HG02938 (cell line): ENCODE data around the gene NODAL.
"Not testable (repeated sequence)": the region's sequence is repeated elsewhere in the genome, so short reads cannot be mapped to it uniquely, and the experiment has no call there.

Experiments
- ATAC-seq: cut with Tn5 transposase; IDR thresholded peaks from one replicate; pipeline ENCODE4 v1.9.1; 2021; ENCODE audit warnings: mild to moderate bottlenecking, moderate library complexity; ENCODE audit not compliant: unreplicated experiment

Gene NODAL

DNA sequence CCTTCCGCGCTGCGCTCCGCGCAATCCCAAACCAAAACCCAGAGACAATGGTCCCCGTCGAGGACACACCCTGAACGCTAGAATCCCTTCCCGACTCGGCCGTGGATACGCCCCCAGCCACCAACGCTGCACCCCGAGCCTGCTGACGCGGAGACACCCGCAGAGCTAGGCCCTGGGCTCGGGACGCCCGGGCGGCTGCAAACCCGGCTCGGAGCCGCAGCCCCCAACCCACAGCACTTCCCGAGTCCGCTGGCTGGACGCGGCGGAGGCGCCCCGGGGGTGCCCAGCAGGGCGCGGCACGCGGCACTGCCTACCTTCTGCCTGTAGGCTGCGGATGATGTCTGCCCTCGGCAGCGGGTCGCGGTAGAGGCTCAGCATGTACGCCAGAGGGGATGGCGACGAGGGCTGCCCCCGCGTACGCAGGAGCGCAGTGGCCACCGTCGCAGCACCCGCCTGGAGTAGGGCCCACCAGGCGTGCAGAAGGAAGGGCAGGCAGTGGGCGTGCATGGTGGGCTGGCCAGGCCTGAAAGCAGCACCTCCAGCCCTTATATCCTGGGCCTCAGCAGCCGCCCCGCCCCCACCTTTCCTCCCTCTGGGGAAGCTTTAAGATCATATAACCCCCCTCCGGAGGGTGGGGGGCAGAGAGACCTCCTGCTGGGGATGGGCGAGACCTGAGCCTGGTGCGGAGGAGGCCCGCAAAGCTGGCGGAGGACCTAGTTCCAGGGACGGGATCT is at the start of gene NODAL:
Gene NODAL (minus strand): TSS at position 521 of the 734 bp plus-strand sequence. CDS start 14 bp downstream, at position 507.
- no peak for ATAC-seq

DNA sequence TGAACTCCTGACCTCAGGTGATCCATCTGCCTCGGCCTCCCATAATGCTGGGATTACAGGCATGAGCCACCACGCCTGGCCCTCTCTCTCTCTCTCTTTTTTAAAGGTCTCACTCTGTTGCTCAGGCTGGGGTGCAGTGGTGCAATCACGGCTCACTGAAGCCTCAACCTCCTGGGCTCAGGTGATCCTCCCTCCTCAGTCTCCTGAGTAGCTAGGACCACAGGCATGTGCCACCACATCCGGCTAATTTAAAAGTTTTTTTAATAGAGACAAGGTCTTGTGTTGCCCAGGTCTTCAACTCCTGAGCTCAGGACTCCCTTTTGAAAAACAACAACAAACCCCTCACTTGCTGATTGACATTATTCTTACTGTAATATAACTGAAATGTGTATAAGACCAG is 48.7 kb upstream of the NODAL start:
- ATAC-seq: no peak

DNA sequence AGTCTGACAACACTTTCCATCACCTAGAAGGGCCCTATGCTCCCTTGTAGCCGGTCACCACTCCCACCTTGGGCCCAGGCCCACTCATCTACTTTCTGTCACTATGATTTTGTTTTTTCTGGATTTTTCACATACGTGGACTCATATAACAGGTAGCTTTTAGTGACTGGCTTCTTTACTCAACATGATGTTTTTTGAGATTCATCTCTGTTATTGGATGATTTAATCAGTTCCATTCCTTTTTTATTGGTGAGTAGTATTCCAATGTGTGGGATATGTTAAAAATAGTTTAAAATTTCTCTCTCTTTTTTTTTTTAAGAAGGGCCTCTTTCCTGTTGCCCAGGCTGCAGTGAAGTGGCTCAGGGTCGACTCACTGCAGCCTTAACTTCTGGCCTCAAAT is 46.3 kb upstream of the NODAL start:
- ATAC-seq: no peak

DNA sequence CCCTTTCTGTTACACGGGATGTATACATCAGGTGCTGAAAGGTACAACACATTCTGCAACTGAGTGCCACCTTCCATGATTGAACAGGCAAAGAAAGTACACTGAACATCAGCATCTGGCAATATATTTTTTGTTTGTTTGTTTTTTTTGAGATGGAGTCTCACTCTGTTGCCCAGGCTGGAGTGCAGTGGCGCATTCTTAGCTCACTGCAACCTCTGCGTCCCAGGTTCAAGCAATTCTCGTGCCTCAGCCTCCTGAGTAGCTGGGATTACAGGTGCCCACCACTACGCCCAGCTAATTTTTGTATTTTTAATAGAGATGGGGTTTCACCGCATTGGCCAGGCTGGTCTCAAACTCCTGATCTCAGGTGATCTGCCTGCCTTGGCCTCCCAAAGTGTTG is 42.4 kb upstream of the NODAL start:
- ATAC-seq: not testable (repeated sequence)

DNA sequence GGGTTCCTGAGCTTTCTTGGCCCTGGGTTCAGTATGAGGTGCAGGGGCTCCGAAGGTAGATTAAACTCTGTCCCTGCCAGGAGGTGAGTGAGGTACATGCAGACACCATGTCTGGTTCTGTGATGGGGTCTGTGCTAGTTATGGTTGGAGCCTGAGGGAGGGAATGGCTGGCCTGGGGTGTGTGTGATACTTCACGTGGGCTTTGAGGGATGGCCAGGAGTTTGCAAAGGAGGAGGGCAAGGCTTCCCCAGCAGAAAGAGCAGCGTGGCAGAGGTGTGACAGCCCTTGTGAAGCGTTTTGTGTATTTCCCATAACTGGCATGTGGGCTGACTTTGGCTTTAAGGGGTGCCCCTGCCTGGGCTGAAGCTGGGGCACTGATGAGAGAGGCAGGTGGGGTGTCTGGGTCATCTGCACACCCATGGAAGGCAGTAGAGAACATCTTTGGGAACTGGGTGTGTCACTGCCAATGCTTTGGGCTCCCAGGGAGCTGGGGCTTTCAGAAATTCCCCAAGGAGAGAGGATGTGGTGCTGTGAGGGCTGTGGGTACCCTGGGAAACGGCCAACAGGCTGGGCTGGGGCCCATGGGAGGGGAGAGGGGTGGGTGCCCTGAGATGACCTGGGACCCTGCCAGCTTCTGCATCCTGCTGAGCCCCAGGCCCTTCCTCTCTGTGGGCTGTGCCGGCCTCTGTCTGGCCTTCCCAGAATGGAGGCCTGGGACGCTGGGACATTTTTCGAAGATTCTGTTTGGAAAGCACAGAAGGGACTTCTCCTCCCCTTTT is 41.7 kb upstream of the NODAL start:
- no peak for ATAC-seq

DNA sequence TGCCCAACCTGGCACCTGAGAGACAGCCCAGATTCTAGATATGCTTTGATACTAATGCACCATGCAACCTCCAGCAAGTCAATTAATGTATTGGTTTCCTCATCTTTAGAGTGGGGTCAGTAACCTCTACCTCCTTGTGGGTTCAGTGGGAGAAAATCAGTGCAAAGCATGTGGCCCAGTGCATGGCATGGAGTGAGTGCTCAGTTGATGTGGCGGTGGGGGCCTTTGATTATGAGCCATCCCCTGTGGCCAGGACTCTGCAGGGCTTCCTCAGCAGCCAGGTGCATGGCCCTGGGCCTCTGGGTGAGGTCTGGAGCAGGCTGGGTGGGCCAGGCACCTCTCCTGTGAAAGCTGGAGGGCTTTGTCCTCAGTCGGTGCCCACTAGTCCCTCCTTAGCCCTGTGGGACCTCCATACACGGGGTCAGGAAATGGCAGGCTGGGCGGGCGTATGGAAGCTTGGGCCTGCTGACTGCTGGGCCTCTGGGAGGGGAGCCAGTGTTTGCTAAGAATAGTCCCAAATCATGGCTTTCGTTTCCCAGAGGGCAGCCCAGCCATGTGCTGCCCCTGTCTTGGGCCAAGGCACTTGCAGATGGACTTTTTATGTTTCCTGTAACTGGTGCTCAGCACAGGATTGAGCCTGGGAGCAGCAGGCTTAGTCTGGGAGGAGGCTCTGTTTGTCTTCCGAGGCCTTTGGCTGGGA is 40.5 kb upstream of the NODAL start:
- ATAC-seq: no peak

DNA sequence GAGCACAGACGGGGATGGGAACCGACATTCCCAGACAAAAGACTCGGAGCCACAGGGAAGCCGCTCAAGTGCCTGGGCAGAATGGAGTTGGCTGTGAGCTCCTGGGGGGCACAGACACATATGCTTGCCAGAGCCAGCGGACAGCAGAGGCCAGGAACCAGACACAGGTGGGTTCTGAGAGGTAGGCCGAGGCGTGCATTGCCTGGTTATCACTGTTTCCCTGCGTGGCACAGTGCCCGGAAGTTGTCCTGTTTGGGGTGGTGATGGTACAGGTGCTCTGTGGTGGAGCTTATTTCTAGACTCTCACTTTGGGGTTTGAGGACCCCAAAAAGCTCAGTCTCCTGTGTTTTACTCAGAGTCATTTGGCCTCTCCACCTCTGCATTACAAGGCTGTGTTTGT is 39.6 kb upstream of the NODAL start:
- no peak for ATAC-seq

DNA sequence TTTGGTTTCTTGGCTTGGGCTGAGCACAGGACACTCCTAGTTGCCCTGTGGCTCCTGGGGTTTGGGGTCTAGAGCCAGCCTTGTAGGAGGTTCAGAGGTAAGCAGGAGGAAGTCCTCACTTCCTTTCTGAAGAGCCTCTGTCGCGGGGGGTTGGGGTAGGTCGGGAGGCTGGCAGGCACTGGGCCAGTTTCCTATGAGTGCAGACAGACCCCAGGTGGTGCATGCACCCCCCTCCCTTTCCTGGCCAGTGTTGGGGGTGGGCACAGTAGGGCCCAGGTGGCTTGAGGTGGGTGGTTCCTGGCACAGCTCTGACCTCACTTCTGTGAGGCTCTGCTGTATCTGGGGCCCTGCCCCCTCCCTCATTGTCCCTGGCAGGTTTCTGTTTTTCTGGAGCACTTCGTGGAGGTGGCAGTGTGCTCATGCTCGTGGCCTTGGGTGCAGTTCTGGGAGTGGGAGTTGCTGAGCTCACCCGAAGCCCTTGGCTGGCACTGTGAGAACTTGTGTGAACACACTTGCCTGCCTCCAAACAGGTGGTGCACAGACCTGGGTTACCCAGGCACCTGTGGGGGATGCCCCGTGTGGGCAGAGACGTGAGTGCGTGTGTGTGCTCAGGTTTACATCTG is 38.9 kb upstream of the NODAL start:
- no peak for ATAC-seq

DNA sequence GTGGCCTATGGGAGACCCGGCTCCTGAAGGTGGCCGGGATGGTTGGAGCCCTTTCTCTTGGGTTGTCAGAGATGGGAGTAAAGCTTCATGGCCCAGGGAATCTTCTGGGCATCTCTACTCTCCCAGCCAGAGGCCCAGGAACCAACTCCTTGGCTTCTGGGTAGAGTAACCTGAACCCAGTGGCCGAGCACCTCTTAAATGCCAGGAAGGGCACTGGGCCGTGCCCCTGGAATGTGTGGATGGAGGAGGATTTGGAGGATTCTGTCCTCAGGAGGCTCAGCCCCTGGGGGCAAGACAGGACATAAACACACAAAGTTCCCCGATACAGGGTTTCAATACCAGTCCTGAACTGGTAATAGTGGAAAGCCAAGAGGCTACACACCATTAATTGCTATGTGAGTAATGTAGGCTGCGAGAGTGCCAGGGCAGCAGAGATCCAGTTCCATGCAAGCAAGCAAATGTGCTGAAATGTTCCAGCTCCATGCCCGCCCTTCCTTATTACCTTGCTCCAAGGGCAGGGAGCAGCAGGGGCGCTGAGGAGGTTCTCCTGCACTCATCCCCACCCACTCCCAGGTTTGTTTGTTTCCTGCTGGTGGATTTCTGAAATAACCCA is 38.3 kb upstream of the NODAL start:
- no peak for ATAC-seq

DNA sequence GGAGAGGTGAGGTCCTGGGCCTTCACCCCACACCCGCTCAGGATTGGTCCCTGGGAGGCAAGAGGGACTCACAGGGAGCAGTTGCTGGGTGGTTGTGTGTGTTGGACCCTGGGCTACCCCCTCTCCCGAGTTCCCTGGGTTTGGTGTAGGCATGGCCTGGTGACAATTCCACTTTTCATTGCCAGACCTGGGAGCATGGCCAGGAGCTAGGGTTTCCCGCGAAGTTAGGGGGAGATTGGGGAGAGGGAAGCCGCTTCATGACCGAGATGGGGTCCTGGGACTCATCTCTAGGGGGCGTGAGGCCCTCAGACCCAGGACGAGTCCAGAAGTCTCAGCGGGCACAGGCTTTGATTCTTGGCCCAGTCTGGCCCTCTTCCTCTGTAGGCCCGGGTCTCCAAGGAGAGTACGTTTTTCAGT is 37.7 kb upstream of the NODAL start:
- ATAC-seq: no peak

DNA sequence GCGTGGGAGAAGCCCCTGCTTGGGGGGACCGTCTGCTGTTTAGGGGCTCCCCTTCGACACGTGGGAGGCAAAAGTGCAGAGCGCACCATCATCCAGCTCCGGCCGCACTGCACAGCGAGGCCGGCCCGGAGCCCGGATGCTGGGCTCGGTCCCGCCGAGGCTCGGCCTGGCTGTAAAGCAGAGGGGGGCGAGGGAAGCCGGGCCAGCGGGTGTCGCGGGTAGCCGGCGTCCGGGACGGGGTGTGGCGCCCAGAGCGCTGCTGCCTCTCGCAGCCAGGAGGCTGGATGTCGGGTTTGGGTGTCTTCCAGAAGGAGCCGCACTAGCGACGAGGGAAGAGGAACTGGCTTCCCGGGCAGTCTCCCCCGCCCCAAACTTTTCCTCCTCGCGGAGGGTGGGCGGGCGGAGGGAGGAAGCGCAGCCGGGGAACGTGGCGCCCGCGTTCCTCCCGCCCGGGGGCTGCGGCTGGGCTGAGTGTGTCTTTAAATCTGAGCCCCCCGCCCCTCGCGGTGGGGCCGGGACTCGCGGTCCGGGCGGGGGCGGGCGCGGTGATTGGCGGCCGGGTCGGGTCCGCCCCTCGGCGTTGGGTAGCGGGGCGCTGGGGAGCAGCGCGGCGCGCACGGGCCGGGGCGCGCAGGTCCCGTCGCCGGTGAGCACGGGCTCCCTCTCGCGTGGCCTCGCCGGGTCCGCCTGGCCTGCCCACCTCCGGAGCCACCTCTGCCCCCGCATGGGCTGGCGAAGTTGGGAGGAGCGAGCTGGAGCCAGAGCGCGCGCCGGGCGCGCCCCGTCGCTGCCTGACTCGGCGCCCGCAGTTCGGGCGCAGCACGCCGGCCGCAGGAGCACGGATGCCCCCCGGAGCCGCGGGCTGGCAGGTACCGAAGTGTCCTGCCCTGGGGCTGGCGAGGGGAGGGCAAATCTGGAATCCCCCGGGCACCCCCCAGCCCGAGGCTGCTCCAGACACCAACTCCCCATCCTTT is 37.0 kb upstream of the NODAL start, which contains the start of gene PALD1:
Gene PALD1 (plus strand): TSS at position 577 of the 974 bp plus-strand sequence. CDS start 47,185 bp downstream, outside the sequence.
- no peak for ATAC-seq

DNA sequence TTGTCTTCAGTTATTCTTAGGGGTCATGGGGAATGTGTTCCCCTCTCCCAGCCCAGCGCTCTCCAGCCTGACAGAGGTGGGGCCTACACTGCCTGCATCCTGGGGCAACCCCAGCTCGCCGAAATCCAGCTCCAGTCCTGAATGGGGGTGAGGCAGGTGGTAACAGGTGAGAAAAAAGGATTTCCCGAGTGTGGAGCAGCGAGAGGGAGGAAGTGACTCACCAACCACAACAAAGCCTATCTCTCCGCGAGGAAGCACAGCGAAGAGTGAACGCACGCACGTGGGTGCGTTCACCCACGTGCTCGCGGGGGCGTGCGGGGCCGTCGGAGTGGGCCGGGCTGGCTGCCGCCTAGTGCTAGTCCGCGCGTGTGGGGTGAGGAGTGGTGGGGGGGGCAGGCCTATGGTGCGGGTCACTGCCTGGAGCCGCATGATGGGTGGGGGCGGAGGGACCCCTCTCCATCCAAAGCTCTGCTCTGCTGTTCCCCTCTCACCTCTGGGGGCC is 36.2 kb upstream of the NODAL start:
- no peak for ATAC-seq

DNA sequence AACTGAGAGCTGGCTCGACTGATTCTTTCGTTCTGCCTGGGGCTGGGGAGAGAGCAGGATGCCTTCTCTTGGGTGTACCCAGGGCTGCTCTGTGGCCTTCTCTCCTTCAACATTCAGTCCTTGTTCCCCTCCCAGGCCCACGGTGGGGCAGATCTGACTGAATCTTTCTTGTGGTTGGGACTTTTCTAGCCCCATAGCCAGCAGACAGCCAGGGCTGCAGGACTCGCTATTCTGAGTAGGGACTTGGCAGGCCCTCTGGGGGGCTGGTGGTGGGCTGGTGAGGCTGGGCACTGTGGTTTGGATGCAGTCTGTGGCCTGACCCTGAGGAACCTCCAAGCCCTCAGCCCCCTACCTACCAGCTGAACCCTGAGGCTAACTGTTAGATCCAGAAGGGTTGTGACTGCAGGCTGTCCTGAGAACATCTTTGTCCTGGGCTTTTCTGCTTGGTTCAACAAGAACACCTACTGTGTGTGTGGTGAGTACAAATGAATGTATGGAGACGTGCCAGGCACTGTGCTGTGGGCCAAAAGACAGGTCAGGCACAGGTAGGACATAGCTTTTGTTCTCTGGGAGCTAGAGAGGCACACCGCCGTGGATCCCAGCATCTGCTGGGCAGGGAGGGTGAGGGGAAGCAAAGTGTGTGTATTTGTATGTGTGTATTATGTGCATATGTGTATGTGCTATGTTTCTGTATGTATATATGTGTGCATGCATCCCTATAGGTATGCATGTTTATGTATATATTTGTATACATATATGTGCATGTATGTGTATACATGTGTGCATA is 35.0 kb upstream of the NODAL start:
- ATAC-seq: no peak

DNA sequence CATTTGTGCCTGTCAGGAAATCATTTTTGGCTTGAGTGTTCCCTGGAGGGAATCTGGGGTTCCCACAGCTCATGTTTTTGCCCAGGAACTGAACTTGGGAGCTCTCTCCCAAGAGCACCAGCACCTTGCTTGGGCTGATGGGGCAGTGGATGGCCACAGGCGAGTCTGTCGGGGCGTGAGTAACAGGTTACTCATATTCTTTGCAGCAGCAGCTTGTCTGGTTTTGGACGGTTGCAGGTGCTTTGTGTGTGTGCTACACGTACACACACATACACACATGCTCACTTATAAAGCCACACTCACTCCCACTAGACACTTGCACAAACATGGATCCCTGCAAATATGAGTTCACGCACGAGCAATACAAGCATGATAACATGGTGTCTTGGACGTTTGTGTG is 34.2 kb upstream of the NODAL start:
- no peak for ATAC-seq

DNA sequence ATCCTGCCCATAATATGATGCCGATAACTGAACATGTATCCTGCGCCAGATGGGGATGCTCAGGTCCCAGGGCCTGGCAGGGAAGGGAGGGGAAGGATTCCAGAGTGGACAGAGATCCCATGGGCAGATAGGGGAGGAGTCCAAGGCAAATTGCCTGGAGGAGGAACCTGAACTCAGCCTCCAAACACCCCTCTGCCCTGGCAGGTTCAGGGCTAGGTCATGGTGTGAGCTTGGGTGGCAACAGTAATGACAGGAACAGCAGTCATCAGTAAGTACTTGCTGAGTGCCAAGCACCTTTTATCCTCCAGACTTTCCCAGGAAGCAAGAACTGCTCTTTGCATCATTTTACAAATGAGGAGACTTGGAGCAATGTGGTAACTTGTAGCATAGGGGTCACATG is 33.3 kb upstream of the NODAL start:
- no peak for ATAC-seq

DNA sequence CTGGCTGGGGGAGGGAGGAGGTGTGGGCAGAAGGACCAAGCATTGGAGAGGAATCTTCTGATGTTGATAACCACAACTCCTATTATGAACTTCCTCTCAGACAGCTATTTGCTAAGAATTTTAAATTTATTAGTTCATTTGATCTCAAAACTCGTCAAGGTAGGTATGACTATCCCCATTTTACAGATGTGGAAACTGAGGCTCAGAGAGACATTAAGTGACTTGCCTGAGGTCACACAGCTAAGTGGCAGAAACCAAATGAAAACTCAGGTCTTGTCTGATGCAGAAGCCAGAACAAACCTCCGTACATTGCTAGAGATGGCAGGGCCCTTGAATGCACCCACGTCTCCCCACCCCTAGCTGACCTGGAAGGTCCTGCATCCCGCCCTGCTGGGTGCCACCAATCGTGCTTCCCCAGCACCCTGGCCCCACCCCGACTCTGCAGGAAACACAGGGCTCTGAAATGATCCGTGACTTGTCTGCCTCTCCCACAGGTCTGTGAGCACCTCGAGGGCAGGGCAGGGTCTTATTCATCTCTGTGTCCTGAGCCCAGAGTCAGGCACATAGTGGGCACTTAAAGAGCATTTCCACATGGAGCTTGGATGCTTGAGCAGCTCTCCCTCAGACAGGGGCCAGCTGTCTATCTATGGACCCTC is 31.4 kb upstream of the NODAL start:
- no peak for ATAC-seq

DNA sequence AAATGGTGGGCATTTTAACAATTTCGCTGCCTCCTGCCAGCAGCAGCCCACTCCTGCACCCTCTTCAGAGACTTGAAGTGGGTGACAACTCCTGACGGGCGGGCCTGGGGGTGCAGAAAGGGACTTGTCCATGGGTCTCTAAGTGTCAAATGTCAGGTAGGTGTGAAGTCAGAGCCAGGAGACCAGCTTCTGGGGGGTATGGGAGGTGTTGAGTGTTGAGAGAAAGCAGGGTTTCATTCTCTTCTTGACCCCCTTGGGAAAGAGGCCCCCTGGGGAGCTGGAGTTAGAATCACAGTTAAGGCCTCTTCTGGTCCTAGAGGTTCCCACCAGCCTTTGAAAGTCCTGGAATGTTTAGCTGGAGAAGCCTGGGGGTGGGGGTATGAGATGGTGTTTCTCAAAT is 25.5 kb upstream of the NODAL start:
- ATAC-seq: no peak

DNA sequence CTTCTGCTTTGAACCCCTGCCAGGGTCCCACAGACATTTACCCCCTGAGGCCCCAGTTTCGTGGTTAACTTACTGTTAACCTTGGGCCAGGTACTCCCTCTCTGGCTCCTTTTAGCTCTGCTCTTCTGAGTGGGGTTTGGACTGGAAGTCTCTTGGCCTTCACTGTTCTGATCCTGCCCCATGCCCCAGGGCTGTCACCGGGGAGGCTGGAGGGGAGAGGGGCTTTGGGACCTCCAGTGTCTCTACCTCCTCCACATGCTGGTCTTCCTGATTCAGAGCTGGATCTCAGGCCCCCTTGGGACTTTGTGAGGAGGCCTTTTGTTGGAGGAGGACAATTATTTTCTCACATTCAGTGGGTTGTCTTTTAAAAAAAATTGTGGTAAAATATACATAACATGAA is 24.4 kb upstream of the NODAL start:
- ATAC-seq: no peak
